Liver (tissue), 9 donors: ENCODE results near the gene CPAMD8. TPM values are rescaled to one million over a fixed set of nuclear protein-coding genes. Genes with fewer than 3 reads are reported as not detected.

ENCODE experiments used
- DNase-seq: peaks from one replicate; pipeline ENCODE4 v3.0.0-alpha.2; 2017; ENCODE audit warnings: low spot score
- H3K27ac ChIP-seq, 2 donors: one replicate each; pipeline ENCODE4 v1.7.0; 2013; ENCODE audit warnings: inconsistent platforms in 2 of 2, low read length in 2 of 2, control low read depth in 1 of 2, low read depth in 1 of 2, mild to moderate bottlenecking in 1 of 2
- H3K27me3 ChIP-seq, 4 donors: one replicate each; pipeline versions ENCODE4 v1.6.1 to v1.7.0; 2013; ENCODE audit warnings: low read length in 3 of 4, inconsistent platforms in 1 of 4, mild to moderate bottlenecking in 1 of 4, moderate library complexity in 1 of 4; ENCODE audit not compliant: control insufficient read depth in 4 of 4, insufficient read depth in 4 of 4
- H3K36me3 ChIP-seq, 4 donors: one replicate each; pipeline versions ENCODE4 v1.6.1 to v1.7.0; 2013; ENCODE audit warnings: low read length in 3 of 4, mild to moderate bottlenecking in 3 of 4, low read depth in 1 of 4, moderate library complexity in 1 of 4; ENCODE audit not compliant: control insufficient read depth in 4 of 4, insufficient read depth in 3 of 4
- H3K4me1 ChIP-seq, 4 donors: one replicate each; pipeline versions ENCODE4 v1.6.1 to v1.7.0; 2013; ENCODE audit warnings: low read length in 3 of 4, mild to moderate bottlenecking in 3 of 4, moderate library complexity in 1 of 4; ENCODE audit not compliant: control insufficient read depth in 4 of 4, insufficient read depth in 4 of 4
- H3K4me3 ChIP-seq, 3 donors: one replicate each; pipeline versions ENCODE4 v1.6.1 to v1.7.0; 2013; ENCODE audit warnings: low read length in 3 of 3, control low read depth in 1 of 3, low read depth in 1 of 3, mild to moderate bottlenecking in 1 of 3
- H3K9ac ChIP-seq, 2 donors: one replicate each; pipeline ENCODE4 v1.7.0; 2013; ENCODE audit warnings: low read length in 2 of 2, mild to moderate bottlenecking in 2 of 2, moderate library complexity in 2 of 2, control low read depth in 1 of 2, low read depth in 1 of 2
- H3K9me3 ChIP-seq, 4 donors: one replicate each; pipeline versions ENCODE4 v1.6.1 to v1.7.0; 2013; ENCODE audit warnings: low read length in 3 of 4; ENCODE audit not compliant: control insufficient read depth in 4 of 4
- ATF3 ChIP-seq: IDR thresholded peaks from 2 replicates; pipeline ENCODE4 v1.6.1; 2016; ENCODE audit warnings: antibody characterized with exemption
- CTCF ChIP-seq: fragments of 150-350 bp; IDR thresholded peaks from 2 replicates; pipeline ENCODE4 v1.5.1; 2017; ENCODE audit warnings: improper control_type of control experiment, low read depth, low read length; ENCODE audit not compliant: missing input control
- EGR1 ChIP-seq, 2 donors: IDR thresholded peaks; 2 replicates each; pipeline ENCODE4 v1.6.1; 2016 to 2018; ENCODE audit warnings: antibody characterized with exemption in 2 of 2, low read depth in 2 of 2
- GABPA ChIP-seq, 2 donors: IDR thresholded peaks in 1 of 2; conservative IDR thresholded peaks in 1 of 2; 2 replicates each; pipeline ENCODE4 v1.6.1; 2016; ENCODE audit warnings: antibody characterized with exemption in 2 of 2, mild to moderate bottlenecking in 1 of 2, moderate library complexity in 1 of 2
- HNF4A ChIP-seq, 2 donors: conservative IDR thresholded peaks; 2 replicates each; pipeline ENCODE4 v1.6.1; 2016; ENCODE audit warnings: antibody characterized with exemption in 2 of 2, mild to moderate bottlenecking in 2 of 2
- HNF4G ChIP-seq: IDR thresholded peaks from 2 replicates; pipeline ENCODE4 v1.6.1; 2016; ENCODE audit warnings: antibody characterized with exemption
- JUND ChIP-seq, 2 donors: IDR thresholded peaks; 2 replicates each; pipeline ENCODE4 v1.6.1; 2016; ENCODE audit warnings: antibody characterized with exemption in 2 of 2
- MAX ChIP-seq: IDR thresholded peaks from 2 replicates; pipeline ENCODE4 v1.6.1; 2016; ENCODE audit warnings: antibody characterized with exemption
- NR2F2 ChIP-seq: IDR thresholded peaks from 2 replicates; pipeline ENCODE4 v1.6.1; 2016; ENCODE audit warnings: antibody characterized with exemption
- RAD21 ChIP-seq, 2 donors: IDR thresholded peaks; 2 replicates each; pipeline ENCODE4 v1.6.1; 2016; ENCODE audit warnings: antibody characterized with exemption in 2 of 2, mild to moderate bottlenecking in 2 of 2
- REST ChIP-seq: IDR thresholded peaks from 2 replicates; pipeline ENCODE4 v1.6.1; 2016; ENCODE audit warnings: antibody characterized with exemption, mild to moderate bottlenecking
- RXRA ChIP-seq, 2 donors: IDR thresholded peaks; 2 replicates each; pipeline ENCODE4 v1.6.1; 2017 to 2018; ENCODE audit warnings: antibody characterized with exemption in 2 of 2, mild to moderate bottlenecking in 1 of 2
- SP1 ChIP-seq: IDR thresholded peaks from 2 replicates; pipeline ENCODE4 v1.6.1; 2018; ENCODE audit warnings: antibody characterized with exemption, mild to moderate bottlenecking
- TAF1 ChIP-seq: conservative IDR thresholded peaks from 2 replicates; pipeline ENCODE4 v1.6.1; 2016; ENCODE audit warnings: antibody characterized with exemption, mild to moderate bottlenecking
- YY1 ChIP-seq: IDR thresholded peaks from 2 replicates; pipeline ENCODE4 v1.6.1; 2016; ENCODE audit warnings: antibody characterized with exemption, mild to moderate bottlenecking
- ZBTB33 ChIP-seq: IDR thresholded peaks from 2 replicates; pipeline ENCODE4 v1.6.1; 2016; ENCODE audit warnings: antibody characterized with exemption
- WGBS: extraction: QIAGEN DNeasy Blood & Tissue Kit; methylation state at CpG from one replicate; pipeline ENCODE4 v1.1.7; 2013; 5-methylcytosine and 5-hydroxymethylcytosine counted together
- polyA plus RNA-seq, 2 donors: library from polyadenylated mRNA; stranded (reverse) in 1 of 2; unstranded in 1 of 2; fragments of 200-250 nt in 1 of 2; fragments of >200 nt in 1 of 2; fragmentation: Nextera tagmentation in 1 of 2; extraction: Ambion mirVana in 1 of 2; gene quantifications; one replicate each; pipeline versions ENCODE4 v1.2.1 to v1.2.3, GENCODE V29; 2013 to 2015
- total RNA-seq, 2 donors: library from RNA; depleted of rRNA; stranded (reverse); fragments of >200 nt; gene quantifications; one replicate each; pipeline ENCODE4 v1.2.3, GENCODE V29; 2014
- donor health status: healthy.
- donor health status: healthy.
- donor health status: healthy.
- donor health status: healthy.
- donor health status: healthy.

Gene CPAMD8
- total and polyA plus RNA-seq, 4 donors: 0.92 to 1.4 (median 1.1) TPM

DNA sequence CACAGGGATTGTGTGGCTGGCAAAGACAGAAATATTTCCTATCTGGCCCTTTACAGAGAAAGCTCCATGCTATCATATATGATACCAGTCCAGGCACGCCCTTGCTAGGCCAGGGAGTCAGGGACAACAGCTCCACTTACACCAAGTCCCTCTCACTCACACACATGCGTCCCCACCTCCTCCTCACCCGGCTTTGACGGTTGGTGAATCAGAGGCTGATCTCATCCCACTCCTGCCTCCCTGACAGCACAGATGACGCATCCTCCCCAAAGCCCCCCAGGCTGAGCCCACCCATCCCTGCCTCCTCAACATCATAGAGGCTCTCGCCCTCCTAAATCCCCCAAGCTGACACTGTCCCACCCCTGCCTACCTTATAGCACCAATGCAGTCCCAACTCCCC, 75.1 kb downstream of the CPAMD8 start (continued):
- TF ChIP-seq MAX (no peak), JUND (IDR thresholded peaks at IDR 0.05) (no peak), CTCF (no peak), HNF4A (conservative IDR thresholded peaks at IDR 0.05) (no peak), TAF1 (no peak), SP1 (no peak)

DNA sequence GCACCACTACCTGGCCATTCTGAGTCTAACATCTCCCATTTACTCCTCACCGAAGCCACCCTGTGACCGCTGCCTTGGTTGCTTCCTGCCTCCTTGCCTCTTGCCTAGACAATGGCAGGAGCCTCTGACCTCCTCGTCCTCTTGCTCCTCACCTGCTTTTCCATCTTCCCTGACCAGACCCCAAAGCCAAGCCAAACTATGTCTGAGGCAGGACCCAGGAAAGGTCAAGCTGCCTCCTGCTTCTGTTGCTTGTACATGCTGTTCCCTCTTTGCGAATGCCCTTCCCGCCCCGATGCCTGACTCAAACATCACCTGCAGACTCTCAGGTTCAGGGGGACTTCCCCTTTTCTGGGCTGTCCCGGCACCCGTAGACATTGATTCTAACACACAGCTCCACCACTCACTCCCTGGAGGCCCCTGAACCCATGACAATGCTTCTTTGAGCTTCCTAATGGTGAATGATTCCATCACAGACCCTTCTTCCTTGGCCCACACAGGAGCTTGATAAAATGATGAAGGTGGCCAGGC, 77.0 kb downstream of the CPAMD8 start:
- Histone ChIP-seq H3K27ac (no peak overlapping the region), H3K4me1 (no peaks in the 10 kb centered on the region), H3K36me3 (no peaks in the 10 kb centered on the region), H3K9ac (no peak overlapping the region), H3K9me3 (no peaks in the 10 kb centered on the region), H3K4me3 (no peak overlapping the region), H3K27me3 (peaks cover 0 to 4% (median 0%) of the 10 kb centered on the region in 4 donors)
- TF ChIP-seq ATF3 (no peak), HNF4A (conservative IDR thresholded peaks at IDR 0.05) (no peak), HNF4G (no peak), GABPA (IDR thresholded peaks at IDR 0.05 in 1 of 2, conservative IDR thresholded peaks at IDR 0.05 in 1 of 2) (no peak), EGR1 (IDR thresholded peaks at IDR 0.05; ENCODE audit: low read depth in 2 of 2) (no peak), TAF1 (no peak), RXRA (IDR thresholded peaks at IDR 0.05) (no peak), JUND (IDR thresholded peaks at IDR 0.05) (no peak), SP1 (no peak), ZBTB33 (no peak), NR2F2 (no peak), YY1 (no peak), CTCF (no peak), REST (no peak), RAD21 (IDR thresholded peaks at IDR 0.05) (no peak)
- 89% methylated on average over 8 of the region's 8 CpGs for WGBS
- no peak for DNase-seq
